WTC11 (cell line): ENCODE measurements around the gene RIMKLB. TPM values are rescaled to one million over a fixed set of nuclear protein-coding genes. Genes with fewer than 3 reads are reported as not detected.
"Not testable (repeated sequence)": the region's sequence is repeated elsewhere in the genome, so short reads cannot be mapped to it uniquely, and the experiment has no call there.

Experiments
- ATAC-seq: fragments of 200-7000 bp; cut with Tn5 transposase; 2 replicates; pipeline ENCODE4 v1.10.0; 2021; ENCODE audit warnings: mild to moderate bottlenecking, moderate library complexity
- CTCF ChIA-PET: fragments of 300-600 bp; sonication (Branson Sonifier 250); formaldehyde crosslinking; loops from one replicate; lab custom pipeline; 2021; ENCODE audit warnings: antibody characterized with exemption; lab: Charles Lee
- POLR2A ChIA-PET: fragments of 350-600 bp; sonication (Branson Sonifier 250); formaldehyde crosslinking; loops from one replicate; lab custom pipeline; 2021; ENCODE audit warnings: antibody characterized with exemption; lab: Charles Lee
- DNase-seq: peaks from one replicate; pipeline ENCODE4 v3.0.0; 2021; ENCODE audit warnings: low spot score
- H3K27ac Mint-ChIP-seq: 2 replicates; pipeline ENCODE4 v1.8.0; 2021; ENCODE audit warnings: mixed read lengths
- H3K27me3 Mint-ChIP-seq: 2 replicates; pipeline ENCODE4 v1.8.0; 2021; ENCODE audit warnings: low read depth, mild to moderate bottlenecking, moderate library complexity, mixed read lengths
- H3K36me3 Mint-ChIP-seq: 2 replicates; pipeline ENCODE4 v1.8.0; 2021; ENCODE audit warnings: mixed read lengths
- H3K4me1 Mint-ChIP-seq: 2 replicates; pipeline ENCODE4 v1.8.0; 2022; ENCODE audit warnings: mixed read lengths
- H3K4me3 Mint-ChIP-seq: 2 replicates; pipeline ENCODE4 v1.8.0; 2021; ENCODE audit warnings: mild to moderate bottlenecking, moderate library complexity, mixed read lengths
- H3K9me3 Mint-ChIP-seq: 2 replicates; pipeline ENCODE4 v1.8.0; 2021; ENCODE audit warnings: mixed read lengths
- ETV6 ChIP-seq: sonication (generic); formaldehyde crosslinking; IDR thresholded peaks from 2 replicates; pipeline ENCODE4 v1.8.1; 2022; ENCODE audit warnings: mild to moderate bottlenecking, missing genetic modification reagents
- JAZF1 ChIP-seq: fragments of 250-450 bp; sonication (Bioruptor Pico); IDR thresholded peaks from 2 replicates; pipeline ENCODE4 v1.9.0; 2021; ENCODE audit warnings: moderate library complexity, mild to moderate bottlenecking, inconsistent platforms
- NFYB ChIP-seq: sonication (generic); formaldehyde crosslinking; conservative IDR thresholded peaks from 2 replicates; pipeline ENCODE4 v1.8.0; 2022; ENCODE audit warnings: low read depth, missing genetic modification reagents
- NR2C2 ChIP-seq: sonication (generic); formaldehyde crosslinking; IDR thresholded peaks from 2 replicates; pipeline ENCODE4 v1.8.0; 2022; ENCODE audit warnings: mild to moderate bottlenecking, missing genetic modification reagents
- OVOL2 ChIP-seq: fragments of 250-450 bp; sonication (Bioruptor Pico); IDR thresholded peaks from 2 replicates; pipeline ENCODE4 v1.9.0; 2021; ENCODE audit warnings: mild to moderate bottlenecking, borderline replicate concordance
- PRRX2 ChIP-seq: fragments of 250-450 bp; sonication (Bioruptor Pico); IDR thresholded peaks from 2 replicates; pipeline ENCODE4 v1.8.0; 2021; ENCODE audit warnings: mild to moderate bottlenecking
- SMAD4 ChIP-seq: sonication (generic); formaldehyde crosslinking; IDR thresholded peaks from 2 replicates; pipeline ENCODE4 v1.8.0; 2022; ENCODE audit warnings: mild to moderate bottlenecking, missing genetic modification reagents
- SOX15 ChIP-seq: fragments of 250-450 bp; sonication (Bioruptor Pico); IDR thresholded peaks from 2 replicates; pipeline ENCODE4 v1.9.0; 2021; ENCODE audit warnings: mild to moderate bottlenecking
- TCF7 ChIP-seq: sonication (generic); formaldehyde crosslinking; IDR thresholded peaks from 2 replicates; pipeline ENCODE4 v1.8.0; 2022; ENCODE audit warnings: mild to moderate bottlenecking, low read depth, missing genetic modification reagents, moderate library complexity
- TEAD4 ChIP-seq: sonication (generic); formaldehyde crosslinking; IDR thresholded peaks from 2 replicates; pipeline ENCODE4 v1.8.0; 2022; ENCODE audit warnings: mild to moderate bottlenecking, missing genetic modification reagents
- ZBTB21 ChIP-seq: sonication (generic); formaldehyde crosslinking; IDR thresholded peaks from 2 replicates; pipeline ENCODE4 v1.8.1; 2023; ENCODE audit warnings: mild to moderate bottlenecking, missing genetic modification reagents, borderline replicate concordance
- total RNA-seq: library from RNA; stranded (reverse); gene quantifications from 3 replicates; pipeline ENCODE4 v1.2.3, GENCODE V29; 2021
- TF ChIP-seq, protein P1 (sequence below): fragments of 250-450 bp; sonication (Bioruptor Pico); IDR thresholded peaks from 2 replicates; pipeline ENCODE4 v1.8.0; 2021; ENCODE audit warnings: mild to moderate bottlenecking
- TF ChIP-seq, protein P2 (sequence below): sonication (generic); formaldehyde crosslinking; IDR thresholded peaks from 2 replicates; pipeline ENCODE4 v1.8.0; 2023; ENCODE audit warnings: missing genetic modification reagents
- TF ChIP-seq, protein P3 (sequence below): fragments of 250-450 bp; sonication (Bioruptor Pico); IDR thresholded peaks from 2 replicates; pipeline ENCODE4 v2.1.2; 2022; ENCODE audit warnings: mild to moderate bottlenecking, moderate library complexity
- TF ChIP-seq, protein P4 (sequence below): fragments of 250-450 bp; sonication (Bioruptor Pico); conservative IDR thresholded peaks from 2 replicates; pipeline ENCODE4 v1.9.0; 2021; ENCODE audit warnings: mild to moderate bottlenecking
- TF ChIP-seq, protein P5 (sequence below): fragments of 250-450 bp; sonication (Bioruptor Pico); IDR thresholded peaks from 2 replicates; pipeline ENCODE4 v1.9.0; 2021; ENCODE audit warnings: moderate library complexity, mild to moderate bottlenecking, inconsistent platforms, borderline replicate concordance
- TF ChIP-seq, protein P6 (sequence below): sonication (generic); formaldehyde crosslinking; IDR thresholded peaks from 2 replicates; pipeline ENCODE4 v1.8.1; 2022; ENCODE audit warnings: mild to moderate bottlenecking, moderate library complexity, missing genetic modification reagents
- TF ChIP-seq, protein P7 (sequence below): fragments of 200-600 bp; IDR thresholded peaks from 2 replicates; pipeline ENCODE4 v1.8.0; 2022; ENCODE audit warnings: antibody characterized with exemption

RIMKLB gene
- total RNA-seq, 1 experiment from 2014 or later = 106 TPM

DNA sequence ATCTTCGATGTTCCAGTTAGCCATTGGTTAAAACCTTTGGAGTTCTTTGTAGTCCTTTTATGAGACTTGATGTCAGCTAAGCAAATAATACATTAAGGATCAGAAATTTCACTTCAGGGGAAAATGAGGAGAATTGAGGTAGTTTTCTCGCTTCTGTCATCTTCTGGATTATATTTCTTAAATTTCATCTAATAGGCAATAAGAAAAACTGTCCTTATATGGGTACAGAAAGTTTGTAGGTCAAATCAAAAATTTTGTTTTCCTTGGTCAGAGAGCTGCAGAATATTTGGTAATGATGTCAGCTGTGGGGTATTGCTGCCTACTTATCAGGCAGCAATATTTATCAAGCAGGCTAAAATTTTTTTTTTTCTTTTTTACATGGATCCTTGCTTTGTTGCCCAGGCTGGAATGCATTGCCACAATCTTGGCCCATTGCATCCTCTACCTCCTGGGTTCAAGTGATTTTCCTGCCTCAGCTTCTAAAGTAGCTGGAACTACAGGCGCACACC, 37.1 kb downstream of the RIMKLB start (continued):
- TF ChIP-seq, protein P1, sequence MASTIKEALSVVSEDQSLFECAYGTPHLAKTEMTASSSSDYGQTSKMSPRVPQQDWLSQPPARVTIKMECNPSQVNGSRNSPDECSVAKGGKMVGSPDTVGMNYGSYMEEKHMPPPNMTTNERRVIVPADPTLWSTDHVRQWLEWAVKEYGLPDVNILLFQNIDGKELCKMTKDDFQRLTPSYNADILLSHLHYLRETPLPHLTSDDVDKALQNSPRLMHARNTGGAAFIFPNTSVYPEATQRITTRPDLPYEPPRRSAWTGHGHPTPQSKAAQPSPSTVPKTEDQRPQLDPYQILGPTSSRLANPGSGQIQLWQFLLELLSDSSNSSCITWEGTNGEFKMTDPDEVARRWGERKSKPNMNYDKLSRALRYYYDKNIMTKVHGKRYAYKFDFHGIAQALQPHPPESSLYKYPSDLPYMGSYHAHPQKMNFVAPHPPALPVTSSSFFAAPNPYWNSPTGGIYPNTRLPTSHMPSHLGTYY (CRISPR knock-in tag) = no peak
- TF ChIP-seq TEAD4 (no peak), OVOL2 (CRISPR knock-in tag) (no peak), ETV6 (no peak)
- TF ChIP-seq, protein P2, sequence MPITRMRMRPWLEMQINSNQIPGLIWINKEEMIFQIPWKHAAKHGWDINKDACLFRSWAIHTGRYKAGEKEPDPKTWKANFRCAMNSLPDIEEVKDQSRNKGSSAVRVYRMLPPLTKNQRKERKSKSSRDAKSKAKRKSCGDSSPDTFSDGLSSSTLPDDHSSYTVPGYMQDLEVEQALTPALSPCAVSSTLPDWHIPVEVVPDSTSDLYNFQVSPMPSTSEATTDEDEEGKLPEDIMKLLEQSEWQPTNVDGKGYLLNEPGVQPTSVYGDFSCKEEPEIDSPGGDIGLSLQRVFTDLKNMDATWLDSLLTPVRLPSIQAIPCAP (CRISPR knock-in tag) = no peak
- TF ChIP-seq, all 79 proteins: peak for 0

DNA sequence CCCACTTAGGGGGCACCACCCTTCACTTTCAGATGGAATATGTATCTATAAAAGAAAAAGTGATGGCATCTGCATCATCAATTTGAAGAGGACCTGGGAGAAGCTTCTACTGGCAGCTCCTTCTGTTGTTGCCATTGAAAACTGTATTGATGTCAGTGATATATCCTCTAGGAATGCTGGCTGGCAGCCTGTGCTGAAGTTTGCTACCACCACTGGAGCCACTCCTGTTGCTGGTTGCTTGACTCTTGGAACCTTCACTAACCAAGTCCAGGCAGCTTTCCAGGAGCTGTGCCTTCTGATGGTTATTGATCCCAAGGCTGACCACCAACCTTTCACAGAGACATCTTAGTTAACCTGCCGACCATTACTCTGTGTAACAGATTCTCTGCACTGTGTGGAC, 44.7 kb downstream of the RIMKLB start:
- ChIA-PET POLR2A (no interaction called here), CTCF (no interaction called here)
- H3K27ac Mint-ChIP-seq = peak overlapping the region; percentile 90
- peaks cover 6% of the 10 kb centered on the region for H3K4me1 Mint-ChIP-seq
- ATAC-seq (no peak), DNase-seq (no peak)
- H3K9me3 Mint-ChIP-seq = no peaks in the 10 kb centered on the region
- no peaks in the 10 kb centered on the region for H3K27me3 Mint-ChIP-seq
- no peak overlapping the region for H3K4me3 Mint-ChIP-seq
- TF ChIP-seq, protein P3, sequence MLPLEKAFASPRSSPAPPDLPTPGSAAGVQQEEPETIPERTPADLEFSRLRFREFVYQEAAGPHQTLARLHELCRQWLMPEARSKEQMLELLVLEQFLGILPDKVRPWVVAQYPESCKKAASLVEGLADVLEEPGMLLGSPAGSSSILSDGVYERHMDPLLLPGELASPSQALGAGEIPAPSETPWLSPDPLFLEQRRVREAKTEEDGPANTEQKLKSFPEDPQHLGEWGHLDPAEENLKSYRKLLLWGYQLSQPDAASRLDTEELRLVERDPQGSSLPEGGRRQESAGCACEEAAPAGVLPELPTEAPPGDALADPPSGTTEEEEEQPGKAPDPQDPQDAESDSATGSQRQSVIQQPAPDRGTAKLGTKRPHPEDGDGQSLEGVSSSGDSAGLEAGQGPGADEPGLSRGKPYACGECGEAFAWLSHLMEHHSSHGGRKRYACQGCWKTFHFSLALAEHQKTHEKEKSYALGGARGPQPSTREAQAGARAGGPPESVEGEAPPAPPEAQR (CRISPR knock-in tag) = no peak
- TF ChIP-seq PRRX2 (no peak), NR2C2 (no peak)
- TF ChIP-seq, all 79 proteins: peak for 0
- peaks cover 15% of the 10 kb centered on the region for H3K36me3 Mint-ChIP-seq

DNA sequence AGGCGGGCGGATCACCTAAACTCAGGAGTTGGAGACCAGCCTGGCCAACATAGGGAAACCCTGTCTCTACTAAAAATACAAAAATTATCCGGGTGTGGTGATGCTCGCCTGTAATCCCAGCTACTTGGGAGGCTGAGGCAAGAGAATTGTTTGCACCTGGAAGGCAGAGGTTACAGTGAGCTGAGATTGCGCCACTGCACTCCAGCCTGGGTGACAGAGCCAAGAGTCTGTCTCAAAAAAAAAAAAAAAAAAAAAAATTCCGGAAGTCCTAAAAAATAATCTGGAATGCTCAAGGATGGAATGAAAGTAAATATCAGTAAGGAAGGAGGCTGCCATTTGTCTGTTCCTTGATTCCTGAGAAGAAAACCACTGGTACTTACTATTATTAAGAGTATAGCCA, 45.3 kb downstream of the RIMKLB start:
- H3K4me1 Mint-ChIP-seq, CTCF ChIA-PET, ATAC-seq, DNase-seq, H3K9me3 Mint-ChIP-seq, POLR2A ChIA-PET, H3K27ac Mint-ChIP-seq, H3K4me3 Mint-ChIP-seq, H3K27me3 Mint-ChIP-seq: not testable (repeated sequence)
- peaks cover 15% of the 10 kb centered on the region for H3K36me3 Mint-ChIP-seq

DNA sequence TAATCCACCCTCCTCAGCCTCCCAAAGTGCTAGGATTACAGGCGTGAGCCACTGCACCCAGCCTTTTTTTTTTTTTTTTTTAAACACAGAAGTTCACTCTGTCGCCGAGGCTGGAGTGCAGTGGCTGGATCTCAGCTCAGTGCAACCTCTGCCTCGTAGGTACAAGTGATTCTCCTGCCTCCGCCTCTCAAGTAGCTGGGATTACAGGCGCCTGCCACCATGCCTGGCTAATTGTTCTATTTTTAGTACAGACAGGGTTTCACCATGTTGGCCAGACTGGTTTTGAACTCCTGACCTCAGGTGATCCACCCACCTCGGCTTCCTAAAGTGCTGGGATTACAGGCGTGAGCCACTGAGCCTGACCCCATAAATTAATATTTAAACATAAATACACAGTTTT, 47.8 kb downstream of the RIMKLB start:
- H3K9me3 Mint-ChIP-seq, H3K4me3 Mint-ChIP-seq, DNase-seq, H3K27ac Mint-ChIP-seq, CTCF ChIA-PET, H3K4me1 Mint-ChIP-seq, H3K27me3 Mint-ChIP-seq, ATAC-seq: not testable (repeated sequence)
- POLR2A ChIA-PET = interaction anchor here (0.7 kb wide), 1 partner anchor 35 kb away, joined by 4 read pairs; no protein-coding TSS in a partner anchor
- peaks cover 21% of the 10 kb centered on the region for H3K36me3 Mint-ChIP-seq

DNA sequence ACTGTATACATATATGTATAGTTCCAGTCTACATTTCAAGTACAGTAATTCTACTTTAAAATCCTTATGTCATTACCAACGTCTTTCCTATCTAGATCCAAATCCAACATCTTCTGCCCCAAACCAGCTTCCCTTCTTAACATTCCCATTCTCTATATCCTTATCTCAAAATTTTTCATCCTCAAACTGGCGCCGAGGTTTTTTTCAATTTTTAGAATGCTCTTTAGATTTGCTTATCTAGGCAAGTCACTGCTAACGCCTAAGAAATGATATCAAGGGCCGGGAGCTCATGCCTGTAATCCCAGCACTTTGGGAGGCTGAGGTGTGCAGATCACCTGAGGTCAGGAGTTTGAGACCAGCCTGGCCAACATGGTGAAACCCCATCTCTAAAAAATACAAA, 48.3 kb downstream of the RIMKLB start:
- TF ChIP-seq, protein P4, sequence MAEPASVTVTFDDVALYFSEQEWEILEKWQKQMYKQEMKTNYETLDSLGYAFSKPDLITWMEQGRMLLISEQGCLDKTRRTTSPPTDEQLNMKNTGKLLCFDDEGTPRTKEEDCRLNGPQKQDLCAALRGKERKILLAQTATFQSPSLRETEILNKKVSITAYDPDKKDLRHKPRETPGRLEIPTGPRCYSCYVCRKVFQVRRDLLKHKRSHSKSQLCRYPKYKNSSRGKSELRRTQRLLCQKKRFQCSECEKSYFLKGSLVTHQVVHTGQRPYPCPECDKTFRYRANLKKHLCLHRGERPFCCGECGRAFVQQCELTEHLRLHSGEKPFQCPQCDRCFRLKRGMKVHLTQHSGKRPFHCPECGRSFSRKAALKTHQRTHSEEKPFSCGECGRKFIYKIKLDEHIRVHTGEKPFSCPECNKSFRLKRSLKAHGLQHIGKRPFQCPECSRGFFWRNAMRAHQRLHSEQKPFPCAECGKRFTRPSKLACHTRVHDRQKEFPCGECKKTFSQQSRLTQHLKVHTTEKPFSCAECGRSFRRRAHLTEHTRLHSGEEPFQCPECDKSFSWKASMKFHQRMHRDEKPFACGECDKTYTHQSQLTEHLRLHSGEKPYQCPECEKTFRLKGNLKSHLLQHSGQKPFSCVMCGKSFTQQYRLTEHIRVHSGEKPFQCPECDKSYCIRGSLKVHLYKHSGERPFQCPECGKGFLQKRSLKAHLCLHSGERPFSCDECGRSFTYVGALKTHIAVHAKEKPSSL = no peak
- TF ChIP-seq, protein P5, sequence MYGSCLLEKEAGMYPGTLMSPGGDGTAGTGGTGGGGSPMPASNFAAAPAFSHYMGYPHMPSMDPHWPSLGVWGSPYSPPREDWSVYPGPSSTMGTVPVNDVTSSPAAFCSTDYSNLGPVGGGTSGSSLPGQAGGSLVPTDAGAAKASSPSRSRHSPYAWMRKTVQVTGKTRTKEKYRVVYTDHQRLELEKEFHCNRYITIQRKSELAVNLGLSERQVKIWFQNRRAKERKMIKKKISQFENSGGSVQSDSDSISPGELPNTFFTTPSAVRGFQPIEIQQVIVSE (CRISPR knock-in tag) = no peak
- TF ChIP-seq, protein P6, sequence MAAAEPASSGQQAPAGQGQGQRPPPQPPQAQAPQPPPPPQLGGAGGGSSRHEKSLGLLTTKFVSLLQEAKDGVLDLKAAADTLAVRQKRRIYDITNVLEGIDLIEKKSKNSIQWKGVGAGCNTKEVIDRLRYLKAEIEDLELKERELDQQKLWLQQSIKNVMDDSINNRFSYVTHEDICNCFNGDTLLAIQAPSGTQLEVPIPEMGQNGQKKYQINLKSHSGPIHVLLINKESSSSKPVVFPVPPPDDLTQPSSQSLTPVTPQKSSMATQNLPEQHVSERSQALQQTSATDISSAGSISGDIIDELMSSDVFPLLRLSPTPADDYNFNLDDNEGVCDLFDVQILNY (CRISPR knock-in tag) = no peak
- TF ChIP-seq NFYB (no peak), JAZF1 (CRISPR knock-in tag) (no peak), SOX15 (CRISPR knock-in tag) (no peak), ZBTB21 (CRISPR knock-in tag) (no peak), SMAD4 (no peak), TCF7 (no peak)
- TF ChIP-seq, protein P7, sequence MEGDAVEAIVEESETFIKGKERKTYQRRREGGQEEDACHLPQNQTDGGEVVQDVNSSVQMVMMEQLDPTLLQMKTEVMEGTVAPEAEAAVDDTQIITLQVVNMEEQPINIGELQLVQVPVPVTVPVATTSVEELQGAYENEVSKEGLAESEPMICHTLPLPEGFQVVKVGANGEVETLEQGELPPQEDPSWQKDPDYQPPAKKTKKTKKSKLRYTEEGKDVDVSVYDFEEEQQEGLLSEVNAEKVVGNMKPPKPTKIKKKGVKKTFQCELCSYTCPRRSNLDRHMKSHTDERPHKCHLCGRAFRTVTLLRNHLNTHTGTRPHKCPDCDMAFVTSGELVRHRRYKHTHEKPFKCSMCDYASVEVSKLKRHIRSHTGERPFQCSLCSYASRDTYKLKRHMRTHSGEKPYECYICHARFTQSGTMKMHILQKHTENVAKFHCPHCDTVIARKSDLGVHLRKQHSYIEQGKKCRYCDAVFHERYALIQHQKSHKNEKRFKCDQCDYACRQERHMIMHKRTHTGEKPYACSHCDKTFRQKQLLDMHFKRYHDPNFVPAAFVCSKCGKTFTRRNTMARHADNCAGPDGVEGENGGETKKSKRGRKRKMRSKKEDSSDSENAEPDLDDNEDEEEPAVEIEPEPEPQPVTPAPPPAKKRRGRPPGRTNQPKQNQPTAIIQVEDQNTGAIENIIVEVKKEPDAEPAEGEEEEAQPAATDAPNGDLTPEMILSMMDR = no peak
- ChIA-PET POLR2A (interaction anchor here (0.7 kb wide), 1 partner anchor 34 kb away, joined by 4 read pairs; no protein-coding TSS in a partner anchor), CTCF (no interaction called here)
- Mint-ChIP-seq H3K27me3 (no peaks in the 10 kb centered on the region), H3K9me3 (no peaks in the 10 kb centered on the region), H3K36me3 (peaks cover 25% of the 10 kb centered on the region), H3K4me3 (no peak overlapping the region), H3K27ac (peak overlapping the region; percentile 36; the same call in 1 of the 2 replicates), H3K4me1 (peaks cover 6% of the 10 kb centered on the region)
- ATAC-seq (no peak), DNase-seq (no peak)
